PFSK-1 (cell line): ENCODE results near the gene CHRNB1.

Experiments used
- POLR2AphosphoS5 ChIP-seq: IDR thresholded peaks from 2 replicates; pipeline ENCODE4 v1.6.1; 2012; ENCODE audit warnings: low read depth, mild to moderate bottlenecking, control low read depth, low read length, moderate library complexity
- TF ChIP-seq, protein P1 (sequence below), 2 experiments: IDR thresholded peaks; 2 replicates each; pipeline versions ENCODE4 v1.6.1 to v1.8.0; 2011 to 2012; ENCODE audit warnings: low read depth in 2 of 2, low read length in 2 of 2, control low read depth in 1 of 2, inconsistent platforms in 1 of 2, mild to moderate bottlenecking in 1 of 2, moderate library complexity in 1 of 2; ENCODE audit not compliant: insufficient read depth in 1 of 2

DNA sequence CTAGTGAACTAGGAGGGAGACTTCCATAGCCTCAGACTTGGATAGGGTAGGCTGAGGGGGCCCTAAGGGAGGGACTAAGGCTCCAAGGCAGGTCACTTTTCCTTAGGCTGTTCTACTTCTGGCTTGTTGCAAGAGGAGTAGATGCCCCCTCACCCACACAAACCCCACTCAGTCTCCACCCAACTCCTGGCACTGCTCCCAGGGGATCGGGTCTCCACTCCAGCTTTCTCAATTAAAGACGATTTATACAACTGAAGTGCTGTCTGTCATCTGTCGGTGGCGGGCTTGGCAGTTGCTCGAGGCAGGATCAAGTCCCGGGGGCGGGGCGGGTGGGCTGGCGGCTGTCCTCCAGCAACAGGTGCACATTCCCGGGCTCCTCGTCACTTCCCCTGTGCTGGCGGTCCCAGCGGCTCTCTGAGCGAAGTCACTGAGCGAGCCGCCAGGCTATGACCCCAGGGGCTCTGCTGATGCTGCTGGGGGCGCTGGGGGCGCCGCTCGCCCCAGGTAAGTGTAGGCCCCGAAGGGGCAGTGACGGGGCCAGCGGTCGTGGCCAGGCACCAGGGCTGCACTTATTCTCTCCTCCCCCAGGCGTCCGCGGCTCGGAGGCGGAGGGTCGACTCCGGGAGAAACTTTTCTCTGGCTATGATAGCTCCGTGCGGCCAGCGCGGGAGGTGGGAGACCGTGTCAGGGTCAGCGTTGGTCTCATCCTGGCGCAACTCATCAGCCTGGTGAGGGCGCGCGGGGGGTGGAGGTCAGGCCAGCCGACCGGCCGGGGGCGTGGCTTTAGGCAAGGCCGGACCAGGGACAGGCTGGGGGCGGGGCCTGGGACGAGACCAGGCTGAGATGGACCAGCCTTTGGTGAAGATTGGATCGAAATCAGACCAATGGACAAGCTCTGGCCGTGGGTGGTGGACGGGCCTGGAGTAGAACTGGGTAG lies at the start of gene CHRNB1:
- TF ChIP-seq, protein P1, sequence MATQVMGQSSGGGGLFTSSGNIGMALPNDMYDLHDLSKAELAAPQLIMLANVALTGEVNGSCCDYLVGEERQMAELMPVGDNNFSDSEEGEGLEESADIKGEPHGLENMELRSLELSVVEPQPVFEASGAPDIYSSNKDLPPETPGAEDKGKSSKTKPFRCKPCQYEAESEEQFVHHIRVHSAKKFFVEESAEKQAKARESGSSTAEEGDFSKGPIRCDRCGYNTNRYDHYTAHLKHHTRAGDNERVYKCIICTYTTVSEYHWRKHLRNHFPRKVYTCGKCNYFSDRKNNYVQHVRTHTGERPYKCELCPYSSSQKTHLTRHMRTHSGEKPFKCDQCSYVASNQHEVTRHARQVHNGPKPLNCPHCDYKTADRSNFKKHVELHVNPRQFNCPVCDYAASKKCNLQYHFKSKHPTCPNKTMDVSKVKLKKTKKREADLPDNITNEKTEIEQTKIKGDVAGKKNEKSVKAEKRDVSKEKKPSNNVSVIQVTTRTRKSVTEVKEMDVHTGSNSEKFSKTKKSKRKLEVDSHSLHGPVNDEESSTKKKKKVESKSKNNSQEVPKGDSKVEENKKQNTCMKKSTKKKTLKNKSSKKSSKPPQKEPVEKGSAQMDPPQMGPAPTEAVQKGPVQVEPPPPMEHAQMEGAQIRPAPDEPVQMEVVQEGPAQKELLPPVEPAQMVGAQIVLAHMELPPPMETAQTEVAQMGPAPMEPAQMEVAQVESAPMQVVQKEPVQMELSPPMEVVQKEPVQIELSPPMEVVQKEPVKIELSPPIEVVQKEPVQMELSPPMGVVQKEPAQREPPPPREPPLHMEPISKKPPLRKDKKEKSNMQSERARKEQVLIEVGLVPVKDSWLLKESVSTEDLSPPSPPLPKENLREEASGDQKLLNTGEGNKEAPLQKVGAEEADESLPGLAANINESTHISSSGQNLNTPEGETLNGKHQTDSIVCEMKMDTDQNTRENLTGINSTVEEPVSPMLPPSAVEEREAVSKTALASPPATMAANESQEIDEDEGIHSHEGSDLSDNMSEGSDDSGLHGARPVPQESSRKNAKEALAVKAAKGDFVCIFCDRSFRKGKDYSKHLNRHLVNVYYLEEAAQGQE (IDR thresholded peaks at IDR 0.05; ENCODE audit: insufficient read depth in 1 of 2, low read depth in 2 of 2, low read length in 2 of 2), result no peak
- TF ChIP-seq POLR2AphosphoS5, result no peak
